Parathyroid adenoma (tissue), 2 donors: ENCODE measurements around the gene UBASH3A.
A peak's percentile ranks its signal among the peaks of the same experiment; 100 is the strongest.

Experiments used
- H2AFZ ChIP-seq: fragments of 300-600 bp; sonication (generic); one replicate; pipeline ENCODE4 v1.7.0; 2017; ENCODE audit warnings: antibody characterized with exemption, mild to moderate bottlenecking
- H3K27ac ChIP-seq: fragments of 300-600 bp; sonication (generic); one replicate; pipeline ENCODE4 v1.7.0; 2017
- H3K27me3 ChIP-seq: fragments of 300-600 bp; sonication (generic); one replicate; pipeline ENCODE4 v1.7.0; 2017; ENCODE audit warnings: low read length; ENCODE audit not compliant: control insufficient read depth, insufficient read depth
- H3K36me3 ChIP-seq: fragments of 300-600 bp; sonication (generic); one replicate; pipeline ENCODE4 v1.7.0; 2017; ENCODE audit warnings: low read length; ENCODE audit not compliant: control insufficient read depth, insufficient read depth
- H3K4me1 ChIP-seq: fragments of 300-600 bp; sonication (generic); one replicate; pipeline ENCODE4 v1.7.0; 2017; ENCODE audit warnings: control low read depth
- H3K4me2 ChIP-seq: fragments of 300-600 bp; sonication (generic); one replicate; pipeline ENCODE4 v1.7.0; 2017; ENCODE audit warnings: low read length
- H3K4me3 ChIP-seq: fragments of 300-600 bp; sonication (generic); one replicate; pipeline ENCODE4 v1.7.0; 2017; ENCODE audit warnings: low read depth, low read length
- H3K79me2 ChIP-seq: fragments of 300-600 bp; sonication (generic); one replicate; pipeline ENCODE4 v1.7.0; 2017; ENCODE audit warnings: control low read depth
- H3K9ac ChIP-seq: fragments of 300-600 bp; sonication (generic); one replicate; pipeline ENCODE4 v1.7.0; 2017; ENCODE audit warnings: mild to moderate bottlenecking
- H3K9me3 ChIP-seq: fragments of 300-600 bp; sonication (generic); one replicate; pipeline ENCODE4 v1.7.0; 2017; ENCODE audit warnings: low read length; ENCODE audit not compliant: control insufficient read depth
- TF ChIP-seq, protein P1 (sequence below): fragments of 300-600 bp; sonication (generic); IDR thresholded peaks from one replicate; pipeline ENCODE4 v1.7.0; 2017; ENCODE audit warnings: antibody characterized with exemption, mild to moderate bottlenecking
- donor health status: primary hyperparathyroidism.

Gene UBASH3A

DNA sequence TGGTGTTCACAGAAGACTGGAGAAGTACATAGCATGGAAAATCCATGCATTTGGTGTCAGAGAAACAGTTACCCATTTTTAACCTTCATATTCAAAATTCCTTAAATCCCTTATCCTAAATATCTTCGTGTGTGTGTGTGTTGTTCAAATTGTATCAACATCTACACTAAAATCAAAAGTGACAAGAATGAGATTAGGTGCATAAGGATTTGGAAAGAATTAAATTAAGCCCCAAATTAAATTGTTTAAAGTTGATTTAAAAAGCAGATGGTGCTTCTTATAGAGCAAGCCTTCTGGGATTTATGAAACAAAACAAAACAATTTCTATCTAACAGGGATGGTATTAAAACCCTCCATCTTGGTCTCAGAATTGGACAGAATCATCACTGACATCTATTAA, 87.6 kb downstream of the UBASH3A start:
- Histone ChIP-seq H3K4me2 (no peak overlapping the region), H3K4me3 (no peak overlapping the region), H2AFZ (no peak overlapping the region), H3K36me3 (no peaks in the 10 kb centered on the region), H3K9me3 (no peaks in the 10 kb centered on the region), H3K27ac (no peak overlapping the region), H3K79me2 (no peaks in the 10 kb centered on the region), H3K27me3 (no peaks in the 10 kb centered on the region), H3K4me1 (peaks cover 3% of the 10 kb centered on the region), H3K9ac (no peak overlapping the region)
- TF ChIP-seq, protein P1, sequence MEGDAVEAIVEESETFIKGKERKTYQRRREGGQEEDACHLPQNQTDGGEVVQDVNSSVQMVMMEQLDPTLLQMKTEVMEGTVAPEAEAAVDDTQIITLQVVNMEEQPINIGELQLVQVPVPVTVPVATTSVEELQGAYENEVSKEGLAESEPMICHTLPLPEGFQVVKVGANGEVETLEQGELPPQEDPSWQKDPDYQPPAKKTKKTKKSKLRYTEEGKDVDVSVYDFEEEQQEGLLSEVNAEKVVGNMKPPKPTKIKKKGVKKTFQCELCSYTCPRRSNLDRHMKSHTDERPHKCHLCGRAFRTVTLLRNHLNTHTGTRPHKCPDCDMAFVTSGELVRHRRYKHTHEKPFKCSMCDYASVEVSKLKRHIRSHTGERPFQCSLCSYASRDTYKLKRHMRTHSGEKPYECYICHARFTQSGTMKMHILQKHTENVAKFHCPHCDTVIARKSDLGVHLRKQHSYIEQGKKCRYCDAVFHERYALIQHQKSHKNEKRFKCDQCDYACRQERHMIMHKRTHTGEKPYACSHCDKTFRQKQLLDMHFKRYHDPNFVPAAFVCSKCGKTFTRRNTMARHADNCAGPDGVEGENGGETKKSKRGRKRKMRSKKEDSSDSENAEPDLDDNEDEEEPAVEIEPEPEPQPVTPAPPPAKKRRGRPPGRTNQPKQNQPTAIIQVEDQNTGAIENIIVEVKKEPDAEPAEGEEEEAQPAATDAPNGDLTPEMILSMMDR: no peak

DNA sequence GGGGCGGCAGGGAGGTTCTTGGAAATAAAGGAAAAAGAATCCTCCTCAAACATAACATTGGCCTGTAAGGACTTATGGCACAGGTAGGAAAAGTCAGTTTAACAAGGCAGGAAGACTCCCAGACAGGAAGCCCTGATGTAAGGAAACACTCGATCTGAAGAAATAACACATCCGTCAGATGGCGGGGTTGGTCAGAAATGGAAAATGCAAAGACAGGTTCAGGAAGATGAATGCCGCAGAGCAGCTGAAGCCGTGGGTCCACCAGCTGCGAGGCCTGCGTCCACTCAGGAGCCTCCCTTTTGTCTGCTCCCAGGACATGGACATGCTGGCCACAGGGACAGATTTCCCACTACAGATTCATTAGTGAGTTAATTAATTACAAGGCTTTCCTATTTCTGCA, 88.5 kb downstream of the UBASH3A start:
- TF ChIP-seq, protein P1: no peak
- Histone ChIP-seq H3K27me3 (no peaks in the 10 kb centered on the region), H3K36me3 (no peaks in the 10 kb centered on the region), H3K27ac (no peak overlapping the region), H3K4me2 (no peak overlapping the region), H2AFZ (no peak overlapping the region), H3K9ac (no peak overlapping the region), H3K9me3 (no peaks in the 10 kb centered on the region), H3K4me1 (no peaks in the 10 kb centered on the region), H3K79me2 (no peaks in the 10 kb centered on the region), H3K4me3 (no peak overlapping the region)

DNA sequence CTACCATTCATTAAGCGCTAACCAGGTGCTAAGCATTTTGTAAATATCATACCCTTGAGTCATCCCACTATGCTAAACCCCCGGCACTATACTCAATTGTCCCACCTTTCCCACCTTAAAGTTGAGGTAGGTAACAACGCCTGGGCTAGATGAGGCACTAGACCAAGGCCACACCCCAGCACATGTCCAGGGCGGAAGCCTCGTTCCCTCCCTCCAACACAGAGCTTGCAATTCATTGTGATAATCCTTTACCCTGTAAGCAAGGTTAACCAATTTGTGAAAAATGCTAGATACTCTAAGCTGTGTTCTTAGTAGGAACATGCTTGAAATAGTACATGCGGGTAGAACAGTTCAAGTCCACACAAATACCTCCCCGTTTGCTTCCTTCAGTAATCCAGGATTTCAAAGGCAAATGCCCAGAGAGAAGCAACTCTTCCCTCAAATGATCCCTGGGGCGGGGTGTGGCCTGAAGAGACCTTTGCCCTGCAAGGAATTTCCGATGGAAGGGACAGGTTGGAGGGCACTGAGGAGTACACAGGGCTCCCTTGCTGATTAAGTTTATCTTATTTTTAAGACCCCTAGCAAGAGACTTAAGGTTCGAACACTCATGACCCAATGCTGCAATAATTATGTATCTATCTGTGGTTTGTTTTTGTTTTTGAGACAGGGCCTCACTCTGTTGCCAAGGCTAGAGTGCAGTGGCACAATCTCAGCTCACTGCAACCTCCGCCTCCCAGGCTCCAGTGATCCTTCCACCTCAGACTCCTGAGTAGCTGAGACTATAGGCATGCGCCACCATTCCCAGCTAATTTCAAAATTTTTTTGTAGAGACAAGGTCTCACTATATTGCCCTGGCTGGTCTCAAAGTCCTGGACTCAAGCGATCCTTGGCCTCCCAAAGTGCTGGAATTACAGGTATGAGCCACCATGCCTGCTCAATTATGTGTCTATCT, 89.7 kb downstream of the UBASH3A start:
- H3K27me3 ChIP-seq: no peaks in the 10 kb centered on the region
- H3K4me3 ChIP-seq: no peak overlapping the region
- no peak overlapping the region for H3K27ac ChIP-seq
- TF ChIP-seq, protein P1: no peak
- H3K9ac ChIP-seq: no peak overlapping the region
- no peaks in the 10 kb centered on the region for H3K36me3 ChIP-seq
- H3K79me2 ChIP-seq: no peaks in the 10 kb centered on the region
- H3K9me3 ChIP-seq: no peaks in the 10 kb centered on the region
- H3K4me2 ChIP-seq: no peak overlapping the region
- no peaks in the 10 kb centered on the region for H3K4me1 ChIP-seq
- no peak overlapping the region for H2AFZ ChIP-seq

DNA sequence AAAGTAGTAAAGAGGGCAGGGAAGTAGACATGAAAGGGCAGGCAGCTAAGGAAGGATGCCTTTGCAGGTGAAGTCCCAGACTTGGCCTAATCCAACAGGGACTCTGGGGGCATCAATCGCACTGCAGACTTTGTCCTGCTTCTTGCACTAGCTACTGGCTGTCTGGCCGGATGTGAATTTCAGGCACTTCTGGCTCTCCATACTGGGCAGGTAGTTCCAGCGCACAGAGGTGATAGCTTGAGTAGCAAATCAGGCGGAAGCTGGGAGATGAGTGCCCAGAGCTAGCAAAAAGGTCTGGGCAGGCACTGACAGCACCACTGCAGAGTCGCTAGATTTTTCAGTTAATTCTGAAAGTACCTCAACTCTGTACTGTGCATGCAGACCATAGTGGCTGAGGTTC, 91.3 kb downstream of the UBASH3A start:
- Histone ChIP-seq H3K27me3 (no peaks in the 10 kb centered on the region), H2AFZ (no peak overlapping the region), H3K4me3 (no peak overlapping the region), H3K27ac (no peak overlapping the region), H3K9ac (no peak overlapping the region), H3K36me3 (no peaks in the 10 kb centered on the region), H3K4me2 (no peak overlapping the region), H3K9me3 (no peaks in the 10 kb centered on the region), H3K79me2 (no peaks in the 10 kb centered on the region), H3K4me1 (no peaks in the 10 kb centered on the region)
- TF ChIP-seq, protein P1: no peak

DNA sequence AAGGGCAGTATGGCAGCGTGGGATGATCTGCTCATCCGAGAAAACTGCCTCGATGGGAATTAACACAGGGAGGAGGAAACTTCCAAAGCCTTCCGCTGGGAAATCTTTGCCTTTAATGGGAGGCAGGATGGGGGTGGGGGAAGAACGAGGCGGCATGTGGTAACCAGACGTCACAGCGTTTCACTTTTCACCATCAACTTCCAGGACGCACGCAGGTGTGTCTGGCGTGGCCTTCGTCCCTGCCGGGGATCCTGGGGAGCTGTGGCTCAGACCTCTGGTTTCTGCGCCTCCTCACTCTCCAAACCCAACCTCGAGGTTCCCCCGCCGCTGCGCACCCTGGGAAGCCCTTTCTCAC, 92.0 kb downstream of the UBASH3A start:
- no peaks in the 10 kb centered on the region for H3K36me3 ChIP-seq
- no peaks in the 10 kb centered on the region for H3K9me3 ChIP-seq
- no peaks in the 10 kb centered on the region for H3K4me1 ChIP-seq
- H3K79me2 ChIP-seq: no peaks in the 10 kb centered on the region
- H3K27me3 ChIP-seq: no peaks in the 10 kb centered on the region
- H3K4me2 ChIP-seq: peak overlapping the region; percentile 66
- no peak overlapping the region for H3K9ac ChIP-seq
- peak overlapping the region; percentile 39 for H3K27ac ChIP-seq
- H2AFZ ChIP-seq: peak overlapping the region; percentile 79
- peak overlapping the region; percentile 97 for H3K4me3 ChIP-seq
- TF ChIP-seq, protein P1: no peak
